NCI-H524 treated with DMSO at 0.1 percent for 48 hours (cell line): ENCODE results near the gene FOXRED2.

ENCODE experiments used
- DNase-seq: peaks from one replicate; lab custom pipeline; 2025; lab: John Stamatoyannopoulos, UW

Gene FOXRED2

DNA sequence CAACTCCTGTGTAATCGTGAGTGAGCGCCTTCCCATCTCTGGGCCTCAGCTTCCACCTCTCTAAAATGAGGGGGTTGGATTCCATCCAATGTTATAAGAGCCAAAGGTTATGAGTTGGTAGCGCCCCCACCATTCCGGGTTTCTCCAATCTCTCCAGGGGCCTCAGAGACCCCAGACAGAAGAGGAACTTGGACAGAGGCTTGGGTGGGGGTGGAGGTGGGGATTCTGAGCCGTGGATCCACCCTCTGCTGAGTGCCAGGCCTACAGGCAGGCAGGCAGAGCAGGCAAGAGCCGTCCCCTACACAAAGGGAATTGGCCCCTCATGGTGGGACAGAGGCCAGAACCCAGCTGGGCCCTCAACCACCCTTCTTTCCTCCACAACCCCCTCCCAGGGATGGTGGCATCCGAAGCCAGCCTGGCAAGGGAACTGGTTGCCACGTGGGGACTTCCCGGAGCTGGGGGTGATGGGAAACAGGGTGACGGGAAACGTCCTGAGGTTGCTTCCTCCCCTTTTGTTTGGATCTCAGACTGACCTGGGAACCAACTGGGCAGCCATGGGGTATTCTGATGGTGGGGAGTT lies 57.2 kb downstream of the FOXRED2 start:
- no peak for DNase-seq

GRCh38 chr22:36447632-36448031 lies 59.2 kb downstream of the FOXRED2 start:
- DNase-seq = no peak

DNA sequence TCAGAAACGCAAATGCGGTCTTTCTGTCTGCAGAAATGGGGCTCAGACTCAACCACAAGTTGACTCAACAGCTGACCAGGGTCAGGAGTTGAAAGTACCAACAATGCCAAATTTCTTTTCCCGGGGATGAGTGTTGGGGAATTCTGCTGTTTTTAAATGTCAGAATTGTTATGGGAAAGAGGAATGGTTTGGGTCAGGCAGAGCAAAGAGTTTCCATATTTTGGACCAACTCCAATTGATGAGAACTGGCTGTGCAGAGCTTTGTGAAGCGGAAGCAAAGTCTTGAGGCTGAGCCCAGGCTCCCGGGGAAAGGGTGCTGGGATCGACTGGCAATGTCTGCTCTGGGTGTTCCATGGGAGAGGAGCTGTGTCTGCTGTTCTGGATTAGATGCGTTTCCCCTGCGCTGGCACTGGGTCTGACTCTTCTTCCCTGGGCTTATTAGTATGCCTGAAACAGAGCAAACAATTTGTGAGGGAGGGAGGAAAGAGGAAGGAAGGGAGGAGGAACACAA lies 61.6 kb downstream of the FOXRED2 start:
- no peak for DNase-seq

DNA sequence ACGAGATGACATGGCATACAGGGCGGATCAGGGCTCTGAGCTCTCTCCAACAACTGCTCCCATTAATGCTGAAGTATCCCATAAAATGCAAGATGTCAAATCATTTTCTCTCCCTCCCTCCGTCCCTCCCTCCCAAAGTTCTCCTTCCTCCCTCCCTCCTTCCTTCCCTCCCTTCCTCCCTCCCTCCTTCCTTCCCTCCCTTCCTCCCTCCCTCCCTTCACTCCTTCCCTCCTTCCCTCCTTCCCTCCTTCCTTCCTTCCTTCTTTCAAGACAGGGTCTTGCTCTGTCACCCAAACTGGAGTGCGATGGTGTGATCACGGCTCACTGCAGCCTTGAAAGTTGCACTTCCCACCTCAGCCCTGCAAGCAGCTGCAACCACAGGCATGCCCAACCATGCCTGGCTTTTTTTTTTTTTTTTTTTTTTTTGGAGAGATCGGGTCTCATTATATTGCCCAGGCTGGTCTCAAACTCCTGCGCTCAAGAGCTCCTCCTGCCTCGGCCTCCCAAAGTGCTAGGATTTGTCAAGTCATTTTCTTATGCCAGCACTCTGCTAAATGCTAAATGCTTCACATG lies 63.6 kb downstream of the FOXRED2 start:
- no peak for DNase-seq

- DNase-seq = no peak
Observed at GRCh38 chr22:36442506-36443197, 64.2 kb downstream of the FOXRED2 start.

- no peak for DNase-seq
Observed at GRCh38 chr22:36440429-36441002, 66.3 kb downstream of the FOXRED2 start.

DNA sequence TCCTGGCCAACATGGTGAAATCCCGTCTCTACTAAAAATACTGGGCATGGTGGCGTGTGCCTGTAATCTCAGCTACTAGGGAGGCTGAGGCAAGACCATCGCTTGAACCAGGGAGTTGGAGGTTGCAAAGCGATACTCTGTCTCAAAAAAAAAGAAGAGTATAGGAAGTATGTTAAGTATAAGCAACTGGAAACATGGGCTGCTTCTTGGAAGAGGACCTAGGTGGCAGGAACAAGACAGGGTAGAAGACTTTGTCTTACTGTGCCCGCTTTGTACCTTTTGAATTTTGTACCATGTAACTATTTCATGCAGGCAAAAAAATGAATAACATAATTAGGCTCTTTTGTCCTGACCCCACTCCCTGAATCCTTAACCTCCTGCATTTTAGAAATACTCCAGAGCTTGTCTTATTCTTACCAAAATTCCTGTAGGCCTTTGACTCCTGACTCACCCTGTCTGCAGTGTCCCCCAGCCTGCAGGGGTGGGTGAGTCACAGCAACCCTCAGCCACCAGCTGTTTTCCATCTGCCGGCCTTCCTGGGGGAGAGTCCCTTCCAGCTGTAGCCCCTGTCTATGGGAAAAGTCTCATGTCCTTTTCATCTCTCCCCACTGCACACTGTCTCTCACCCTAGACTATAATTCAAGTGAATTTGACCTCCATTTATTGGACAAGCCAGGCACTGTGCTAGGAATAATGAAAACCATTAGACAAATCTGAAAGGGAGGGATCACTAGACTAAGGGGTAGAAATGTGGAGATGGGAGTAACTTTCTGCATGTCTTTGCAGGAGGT lies 67.2 kb downstream of the FOXRED2 start:
- no peak for DNase-seq
